HL-60 (cell line): ENCODE measurements around the gene SMPD1.

Source experiments
- DNase-seq, 2 experiments: peaks; one replicate each; pipeline ENCODE4 v3.0.0-alpha.2; 2010 to 2020; ENCODE audit warnings: low read depth in 1 of 2, low spot score in 1 of 2
- H3K27ac ChIP-seq: fragments of 250-450 bp; sonication (Bioruptor Pico); replicated peaks from 2 replicates; pipeline ENCODE4 v1.5.1; 2020; ENCODE audit warnings: mild to moderate bottlenecking, moderate library complexity
- H3K27me3 ChIP-seq: fragments of 250-450 bp; sonication (Bioruptor Pico); 2 replicates; pipeline ENCODE4 v1.5.1; 2021; ENCODE audit warnings: mild to moderate bottlenecking, moderate library complexity; ENCODE audit not compliant: insufficient read depth, poor library complexity, severe bottlenecking
- H3K4me3 ChIP-seq: replicated peaks from 2 replicates; pipeline ENCODE4 v1.5.1; 2011; ENCODE audit warnings: mild to moderate bottlenecking, control low read depth, low read length; ENCODE audit not compliant: insufficient read depth
- CTCF ChIP-seq: IDR thresholded peaks from one replicate; pipeline ENCODE4 v1.5.1; 2011; ENCODE audit warnings: low read length, control low read depth, inconsistent platforms; ENCODE audit not compliant: insufficient read depth
- GABPA ChIP-seq: IDR thresholded peaks from 2 replicates; pipeline ENCODE4 v1.6.1; 2012; ENCODE audit warnings: low read depth
- POLR2AphosphoS5 ChIP-seq: IDR thresholded peaks from 2 replicates; pipeline ENCODE4 v1.6.1; 2012; ENCODE audit warnings: low read depth
- REST ChIP-seq: IDR thresholded peaks from 2 replicates; pipeline ENCODE4 v1.6.1; 2012; ENCODE audit warnings: low read depth; ENCODE audit not compliant: insufficient replicate concordance
- SPI1 ChIP-seq: IDR thresholded peaks from 2 replicates; pipeline ENCODE4 v1.6.1; 2012; ENCODE audit warnings: low read depth, mild to moderate bottlenecking, borderline replicate concordance

Gene SMPD1

GRCh38 chr11:6397156-6397555 lies 6.9 kb downstream of the SMPD1 start:
- TF ChIP-seq CTCF: no peak
- Histone ChIP-seq H3K4me3 (no peak overlapping the region), H3K27ac (no peak overlapping the region), H3K27me3 (no peaks in the 10 kb centered on the region)
- no peak for DNase-seq

- DNase-seq: no peak
Measured at GRCh38 chr11:6397636-6398035, 7.4 kb downstream of the SMPD1 start.

GRCh38 chr11:6400431-6401345 lies 10.4 kb downstream of the SMPD1 start:
- no peak overlapping the region for H3K4me3 ChIP-seq
- DNase-seq: no peak
- H3K27me3 ChIP-seq: no peaks in the 10 kb centered on the region
- TF ChIP-seq REST: no peak
- TF ChIP-seq POLR2AphosphoS5: no peak
- TF ChIP-seq CTCF: no peak
- TF ChIP-seq SPI1: no peak
- TF ChIP-seq GABPA: no peak
- H3K27ac ChIP-seq: no peak overlapping the region

More at GRCh38 chr11:6397636-6398035, 7.4 kb downstream of the SMPD1 start:
- Histone ChIP-seq H3K27me3 (no peaks in the 10 kb centered on the region), H3K27ac (no peak overlapping the region), H3K4me3 (no peak overlapping the region)
- TF ChIP-seq GABPA: no peak
- no peak for TF ChIP-seq POLR2AphosphoS5
- TF ChIP-seq SPI1: no peak
- TF ChIP-seq CTCF: no peak
- TF ChIP-seq REST: no peak

GRCh38 chr11:6401464-6401863 lies 11.2 kb downstream of the SMPD1 start:
- H3K27ac ChIP-seq: no peak overlapping the region
- TF ChIP-seq SPI1 (no peak), CTCF (no peak), POLR2AphosphoS5 (no peak), GABPA (no peak), REST (no peak)
- no peak for DNase-seq
- H3K27me3 ChIP-seq: no peaks in the 10 kb centered on the region
- no peak overlapping the region for H3K4me3 ChIP-seq
